GM15510 (cell line): ENCODE data around the gene METTL25B.

ENCODE experiments used
- POLR2A ChIP-seq: IDR thresholded peaks from 3 replicates; pipeline ENCODE4 v1.6.1; 2011; ENCODE audit warnings: borderline replicate concordance; ENCODE audit not compliant: insufficient read length; ENCODE audit errors: extremely low read depth

METTL25B gene

DNA sequence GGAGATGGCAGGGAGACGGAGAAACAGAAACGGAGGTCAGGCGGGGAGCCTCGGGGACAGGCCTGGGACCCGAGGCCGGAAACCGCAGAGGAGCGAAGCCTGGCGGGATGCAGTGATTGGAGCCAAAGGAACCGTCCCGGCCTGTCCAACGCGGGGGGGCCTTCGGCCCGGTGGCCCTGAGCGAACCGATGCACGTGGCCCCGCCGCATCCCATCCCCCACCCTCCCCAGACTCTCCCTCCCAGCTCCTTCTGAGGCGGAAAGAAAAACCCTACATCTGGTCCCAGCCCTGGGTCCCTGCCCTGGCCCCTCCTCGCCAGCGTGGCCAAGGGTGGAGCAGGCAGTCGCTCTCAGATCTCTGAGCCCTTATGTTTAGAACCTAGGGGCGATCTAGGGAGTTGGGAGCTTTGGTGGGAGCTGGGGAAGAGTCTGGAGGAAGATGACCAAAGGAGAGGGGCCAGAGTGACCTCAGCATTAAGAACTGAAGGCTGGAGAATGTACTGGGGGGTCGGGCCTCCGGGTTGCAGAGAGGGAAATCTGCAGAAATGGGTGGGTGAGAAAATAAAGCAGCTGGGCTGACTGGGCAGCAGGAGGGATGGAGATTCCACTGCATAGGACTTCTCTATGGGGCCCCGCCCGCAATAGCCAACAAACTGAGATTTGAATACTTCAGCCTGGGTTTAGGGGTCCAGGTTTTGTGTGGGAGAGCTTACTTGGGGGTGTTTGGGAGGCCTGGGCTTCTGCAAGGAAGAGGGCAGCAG is 21.4 kb upstream of the METTL25B start:
- no peak for TF ChIP-seq POLR2A

- TF ChIP-seq POLR2A = no peak
Measured at GRCh38 chr1:156707417-156708217, 20.7 kb upstream of the METTL25B start.

GRCh38 chr1:156708218-156708661 is 20.0 kb upstream of the METTL25B start:
- no peak for TF ChIP-seq POLR2A

DNA sequence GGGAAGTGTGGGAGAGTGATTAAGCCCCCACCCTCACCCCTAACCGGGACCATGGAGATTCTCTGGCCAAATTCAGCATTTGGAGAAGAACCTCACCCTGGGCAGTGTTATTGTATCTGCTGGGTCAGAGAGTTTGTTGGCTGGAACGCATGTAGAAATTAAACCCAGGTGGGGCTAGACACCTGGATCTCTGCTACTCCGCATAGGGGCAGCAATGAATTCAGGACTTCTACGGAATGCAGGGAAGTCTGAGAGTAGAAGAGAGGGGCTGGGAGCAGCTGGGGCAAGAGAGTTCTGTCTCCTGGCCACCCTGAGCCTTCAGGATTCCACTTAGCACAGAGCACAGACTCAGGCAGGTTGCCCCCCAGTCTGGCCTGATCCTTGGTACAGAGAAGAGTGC is 19.2 kb upstream of the METTL25B start:
- no peak for TF ChIP-seq POLR2A

DNA sequence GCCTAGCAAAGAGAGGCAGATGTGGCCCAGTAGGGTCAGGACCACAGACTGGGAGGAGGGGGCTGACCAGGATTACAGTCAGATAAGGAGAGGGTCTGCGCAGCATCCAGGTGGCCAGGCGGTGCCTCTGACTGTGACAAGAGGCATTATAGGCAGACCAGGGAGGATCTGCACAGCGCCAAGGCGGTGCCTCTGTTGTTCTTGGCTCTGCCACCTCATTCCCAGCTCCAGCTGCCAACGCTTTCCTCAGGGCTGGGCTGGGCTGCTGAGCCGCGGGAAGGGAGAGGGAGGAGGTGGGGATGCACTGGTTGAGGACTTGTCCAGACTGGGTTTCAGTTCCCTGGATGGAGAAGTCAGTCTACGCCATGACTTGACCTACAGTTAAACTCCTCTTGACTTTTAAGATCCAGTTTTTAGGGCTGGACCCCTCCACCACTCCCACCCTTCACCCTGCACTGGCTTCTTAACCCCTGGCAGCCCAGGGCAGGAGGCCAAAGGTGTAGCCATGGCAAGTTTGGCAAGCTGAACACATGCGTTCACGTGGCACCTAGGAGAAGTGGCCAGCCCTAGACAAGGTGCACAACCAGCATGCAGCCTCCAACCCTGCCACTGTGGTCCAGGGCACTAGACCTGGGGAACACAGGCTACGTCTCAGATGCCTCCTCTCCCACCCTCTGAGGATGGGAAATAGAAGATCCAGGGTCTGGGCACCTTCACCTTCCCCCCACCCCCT is 18.3 kb upstream of the METTL25B start:
- TF ChIP-seq POLR2A = no peak

DNA sequence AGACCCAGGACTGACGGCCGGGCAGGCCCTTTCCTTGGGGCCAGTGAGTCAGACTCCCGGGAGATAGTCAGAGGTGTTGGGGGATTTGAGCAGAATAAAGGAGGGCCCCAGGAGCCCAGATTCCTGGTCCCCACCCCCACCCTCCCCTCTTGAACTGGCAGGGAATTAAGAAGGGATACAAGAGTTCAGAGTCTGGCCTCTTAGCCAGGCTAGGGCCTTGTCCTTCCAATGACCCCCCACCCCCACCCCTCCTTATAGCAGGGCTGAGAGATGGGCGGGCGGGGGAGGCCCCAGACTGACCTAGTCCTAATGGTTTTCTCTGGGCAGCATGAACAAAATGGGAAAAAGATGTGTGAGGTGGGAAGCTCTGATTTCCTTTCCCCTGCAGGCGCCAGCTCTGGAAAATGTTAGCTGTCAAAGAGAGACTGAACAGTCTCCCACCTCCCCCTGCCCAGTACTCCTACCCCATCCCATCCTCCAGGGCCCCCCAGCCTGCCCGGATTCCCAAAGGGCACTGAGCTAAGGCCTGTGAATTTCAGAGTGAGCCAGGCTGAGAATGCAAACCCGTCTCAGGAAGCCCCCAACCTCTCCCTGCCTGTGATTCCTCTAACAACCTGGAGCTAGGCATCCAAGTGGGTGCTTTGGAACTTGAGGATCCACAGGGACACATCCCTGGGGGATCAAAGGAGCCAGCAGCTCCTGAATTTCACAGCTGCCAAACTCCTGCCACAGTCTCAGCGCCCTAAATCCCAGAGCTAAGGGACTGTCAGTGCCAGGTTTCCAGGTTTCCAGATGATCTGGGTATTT is 17.1 kb upstream of the METTL25B start:
- no peak for TF ChIP-seq POLR2A

DNA sequence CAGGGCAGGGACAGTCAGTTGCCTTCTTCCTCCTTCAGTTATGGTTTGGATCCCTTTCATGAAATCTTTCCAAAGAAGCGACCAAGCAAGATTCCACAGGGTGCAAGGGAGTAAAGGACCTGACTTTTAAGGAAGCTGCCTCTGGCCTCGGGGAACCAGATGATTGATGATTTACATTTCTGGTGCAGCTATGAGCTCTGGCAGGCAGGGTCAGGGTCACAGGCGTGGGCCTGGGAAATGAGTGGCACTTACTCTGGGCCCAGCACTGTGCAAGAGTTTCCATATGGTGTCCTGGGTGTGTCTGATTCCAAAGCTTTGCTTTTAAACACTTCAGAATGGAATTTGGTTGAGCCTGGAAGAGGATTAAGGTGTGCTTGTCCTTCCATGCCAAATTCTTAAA is 15.6 kb upstream of the METTL25B start:
- no peak for TF ChIP-seq POLR2A

DNA sequence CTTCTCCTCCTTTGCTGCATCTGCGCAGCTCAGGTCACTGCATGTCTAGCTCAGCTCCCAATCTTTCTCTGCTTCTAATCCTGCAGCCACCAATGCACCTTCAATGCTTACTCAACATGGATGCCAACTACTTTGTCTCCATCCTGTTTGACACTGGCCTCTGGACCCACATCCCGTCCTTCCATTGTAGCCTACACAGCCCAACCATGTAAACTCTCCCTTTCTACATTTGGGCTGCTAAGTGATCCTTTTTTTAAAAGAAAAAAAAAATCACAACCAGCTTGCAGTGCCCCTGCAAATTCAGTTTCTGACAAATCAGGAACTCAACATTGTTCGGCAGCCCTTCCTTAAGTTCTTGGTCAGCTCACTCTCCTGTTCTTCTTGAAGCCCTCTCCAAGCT is 13.4 kb upstream of the METTL25B start:
- no peak for TF ChIP-seq POLR2A

- TF ChIP-seq POLR2A = no peak
Measured at GRCh38 chr1:156717351-156717750, 10.9 kb upstream of the METTL25B start.

DNA sequence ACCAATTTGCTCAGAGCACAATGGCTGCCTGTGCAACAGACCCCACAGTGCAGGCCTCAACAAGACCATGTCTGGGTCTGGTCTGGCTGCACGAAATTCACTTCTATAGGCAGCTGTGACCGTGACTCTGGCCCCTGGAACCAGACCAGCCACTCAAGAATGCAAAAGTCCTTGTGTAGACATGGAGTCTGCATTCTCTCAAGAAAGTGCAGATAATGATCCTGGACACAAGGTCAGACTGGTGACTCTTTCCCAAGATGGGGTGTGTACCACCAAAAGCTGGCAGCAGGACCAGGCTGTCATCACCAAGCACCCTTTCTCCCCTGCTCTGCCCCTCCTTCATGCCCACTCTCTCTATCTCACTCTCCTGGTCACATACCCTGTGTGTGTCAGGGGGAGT is 7.1 kb upstream of the METTL25B start:
- no peak for TF ChIP-seq POLR2A

DNA sequence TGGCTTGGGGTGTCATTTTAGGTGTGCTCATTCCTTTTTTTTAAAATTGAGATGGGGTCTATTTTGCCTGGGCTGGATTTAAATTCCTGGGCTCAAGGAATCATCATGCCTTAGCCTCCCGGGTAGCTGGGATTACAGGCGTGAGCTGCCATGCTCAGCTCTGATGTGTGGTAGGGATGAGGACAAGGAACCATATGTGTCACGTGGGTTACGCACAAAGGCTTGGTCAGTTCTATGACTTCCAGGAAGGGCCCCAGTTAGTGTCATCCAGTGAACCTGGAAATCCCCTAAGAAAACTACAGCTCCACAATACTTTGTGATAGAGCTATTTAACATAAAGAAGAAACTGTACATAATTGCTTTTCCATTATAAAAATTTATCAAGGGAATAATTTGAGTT is 6.7 kb upstream of the METTL25B start:
- TF ChIP-seq POLR2A = no peak

DNA sequence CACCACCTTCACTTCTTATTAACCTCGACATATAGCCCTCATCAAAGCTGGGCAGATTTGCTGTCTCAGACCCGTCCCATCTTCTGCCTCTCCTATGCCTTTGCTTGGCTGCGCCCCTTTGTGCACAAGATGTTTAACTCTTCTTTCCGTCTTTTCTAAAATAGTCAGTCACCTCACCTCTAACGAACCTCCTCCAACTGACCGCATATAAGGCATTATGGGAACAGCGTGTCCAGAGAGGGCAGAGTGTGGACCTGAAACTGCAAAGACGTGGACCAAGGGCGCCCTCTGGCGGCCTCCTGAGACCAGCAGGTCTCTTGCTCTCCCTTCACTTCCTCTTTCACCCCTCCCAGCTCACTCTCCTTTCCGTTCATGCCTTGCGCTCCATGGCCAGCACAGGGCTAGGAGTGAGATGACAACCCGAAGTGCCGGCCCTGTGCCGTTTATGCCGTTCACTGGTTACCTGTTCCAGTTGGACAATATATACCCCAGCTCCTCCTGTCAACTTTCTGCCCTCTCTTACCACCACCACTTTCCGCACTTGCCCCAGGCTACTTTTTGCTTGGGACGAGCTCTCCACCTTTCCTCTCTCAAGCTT is 2.5 kb upstream of the METTL25B start:
- TF ChIP-seq POLR2A = no peak

DNA sequence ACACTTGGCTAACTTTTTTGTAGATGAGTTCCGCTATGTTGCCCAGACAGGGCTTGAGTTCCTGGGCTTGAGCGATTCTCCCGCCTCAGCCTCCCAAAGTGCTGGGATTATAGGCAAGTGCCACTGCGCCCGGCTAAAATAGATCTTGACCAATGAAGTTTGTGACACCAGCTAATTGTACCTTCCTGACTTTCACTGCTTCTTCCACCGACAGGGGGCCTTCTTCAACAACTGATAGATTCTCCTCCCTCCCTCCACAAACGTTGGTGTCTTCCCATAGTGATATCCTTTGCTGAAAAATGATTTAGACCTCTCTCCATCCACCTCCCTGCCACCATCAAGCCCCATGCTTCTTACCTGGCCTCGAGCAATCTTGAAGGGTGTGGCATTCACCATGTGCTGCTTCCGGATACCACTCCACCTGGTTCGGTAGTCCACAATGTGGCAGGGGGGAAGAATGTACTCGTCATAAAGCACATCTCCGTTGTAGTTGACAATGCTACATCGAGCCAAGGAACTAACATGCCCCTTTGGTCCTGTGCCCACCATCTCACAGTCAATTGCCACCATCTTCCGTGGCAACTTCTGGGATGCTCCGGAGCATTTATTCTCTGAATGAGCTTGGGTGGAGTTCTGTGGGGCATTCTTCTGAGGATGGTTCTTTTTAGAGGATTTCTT is 1.6 kb upstream of the METTL25B start:
- no peak for TF ChIP-seq POLR2A
